Spleen (tissue), 13 donors: ENCODE measurements around the gene YJU2. TPM values are rescaled to one million over a fixed set of nuclear protein-coding genes. Genes with fewer than 3 reads are reported as not detected.

ENCODE experiments used
- DNase-seq: peaks from one replicate; pipeline ENCODE4 v3.0.0-alpha.2; 2020
- H3K27ac ChIP-seq, 8 donors: fragments of 200-600 bp; sonication (generic) in 7 of 8; 1 replicate in 4 of 8; 2 replicates in 4 of 8; pipeline versions ENCODE4 v1.5.0 to v1.8.0; 2016 to 2021; ENCODE audit warnings: inconsistent platforms in 4 of 8, mild to moderate bottlenecking in 4 of 8, moderate library complexity in 1 of 8
- H3K27me3 ChIP-seq, 7 donors: fragments of 200-600 bp; sonication (generic) in 6 of 7; replicated peaks in 1 of 7; 1 replicate in 4 of 7; 2 replicates in 3 of 7; pipeline versions ENCODE4 v1.5.0 to v1.8.0; 2016 to 2021; ENCODE audit warnings: inconsistent platforms in 3 of 7, mild to moderate bottlenecking in 1 of 7
- H3K36me3 ChIP-seq, 6 donors: fragments of 200-600 bp; sonication (generic) in 5 of 6; 1 replicate in 4 of 6; 2 replicates in 2 of 6; pipeline versions ENCODE4 v1.5.0 to v1.8.0; 2016 to 2021; ENCODE audit warnings: inconsistent platforms in 2 of 6
- H3K4me1 ChIP-seq, 6 donors: fragments of 200-600 bp; sonication (generic) in 5 of 6; 1 replicate in 3 of 6; 2 replicates in 3 of 6; pipeline versions ENCODE4 v1.5.0 to v1.8.0; 2016 to 2021; ENCODE audit warnings: inconsistent platforms in 3 of 6
- H3K4me3 ChIP-seq, 8 donors: fragments of 200-600 bp; sonication (generic) in 7 of 8; 1 replicate in 4 of 8; 2 replicates in 4 of 8; pipeline versions ENCODE4 v1.5.0 to v1.8.0; 2016 to 2021; ENCODE audit warnings: inconsistent platforms in 4 of 8, mild to moderate bottlenecking in 4 of 8, moderate library complexity in 2 of 8
- H3K9me3 ChIP-seq, 8 donors: fragments of 200-600 bp; sonication (generic) in 7 of 8; 1 replicate in 4 of 8; 2 replicates in 4 of 8; pipeline versions ENCODE4 v1.5.0 to v1.8.0; 2016 to 2021; ENCODE audit warnings: inconsistent platforms in 4 of 8
- CTCF ChIP-seq, 11 experiments: fragments of 200-600 bp in 7 of 11; fragments of 450-650 bp in 4 of 11; sonication (generic) in 4 of 11; IDR thresholded peaks in 8 of 11; conservative IDR thresholded peaks in 3 of 11; 1 replicate in 7 of 11; 2 replicates in 4 of 11; pipeline versions ENCODE4 v1.4.0 to v1.8.0; 2016 to 2021; ENCODE audit warnings: antibody characterized with exemption in 11 of 11, inconsistent platforms in 4 of 11, mild to moderate bottlenecking in 1 of 11
- POLR2A ChIP-seq, 3 donors: fragments of 450-650 bp; IDR thresholded peaks; one replicate each; pipeline ENCODE4 v1.5.1; 2017; ENCODE audit warnings: antibody characterized with exemption in 3 of 3, mild to moderate bottlenecking in 1 of 3
- POLR2AphosphoS5 ChIP-seq, 3 donors: sonication (generic); formaldehyde crosslinking; IDR thresholded peaks; one replicate each; pipeline ENCODE4 v1.5.1; 2017; ENCODE audit warnings: antibody characterized with exemption in 3 of 3
- WGBS, 5 donors: extraction: QIAGEN DNeasy Blood & Tissue Kit in 3 of 5; methylation state at CpG; one replicate each; pipeline versions ENCODE4 v1.1.5 to v1.1.7; 2013 to 2018; 5-methylcytosine and 5-hydroxymethylcytosine counted together
- intact Hi-C: fragments of 100-400 bp; cut with DNase I; formaldehyde crosslinking; loops from one replicate; pipeline ENCODE4 v1.15.0; 2023; ENCODE audit warnings: low total_unique reads
- long read RNA-seq, 2 donors: transcript quantifications; one replicate each; lab custom pipeline, GENCODE V29; 2026
- polyA plus RNA-seq, 3 donors: library from polyadenylated mRNA; stranded (reverse); fragments of 200-250 nt; gene quantifications; one replicate each; pipeline ENCODE4 v1.2.1, GENCODE V29; 2013
- total RNA-seq, 7 donors: library from RNA; depleted of rRNA in 3 of 7; stranded (reverse); fragments of >200 nt in 3 of 7; fragmentation: NEBNext Ultra II Directional in 4 of 7; extraction: Animal tissue kit (Norgen Biotek cat#: 25700) in 4 of 7; gene quantifications; one replicate each; pipeline versions ENCODE4 v1.1.0 to v1.2.1, GENCODE V29; 2016 to 2021
- donor health status: healthy with polysubstance abuse.
- donor health status: DM: no; HTN: no; CAD: no; lungs with moderate emphysema.
- donor health status: DM: no; HTN: no; CAD: no.
- donor health status: Bipolar disorder and iron deficiency.
- donor health status: healthy.
- donor health status: DM: no; HTN: no; CAD: no.
- donor health status: DM: yes; HTN: yes; CAD: no.

The YJU2 gene
- 10 to 100 TPM; 17.4 to 23.3 (median 21.2) TPM for total RNA-seq
- 10 to 100 TPM; 27.0 to 34.0 (median 27.5) TPM for polyA plus RNA-seq
- long read RNA-seq, donor 1, transcript YJU2-201 (8 exons, 1,434 nt): major isoform, 5 of 5 reads
- long read RNA-seq, donor 1, partial matches to known transcripts: 0 of 5 reads
- long read RNA-seq, donor 1, other reads (novel, unspliced or antisense): 0 of 5 reads
- long read RNA-seq, donor 2, transcript YJU2-201 (8 exons, 1,434 nt): major isoform, 7 of 7 reads
- long read RNA-seq, donor 2, partial matches to known transcripts: 0 of 7 reads
- long read RNA-seq, donor 2, other reads (novel, unspliced or antisense): 0 of 7 reads

- Histone ChIP-seq H3K4me1 (peaks cover 0 to 22% (median 18%) of the 10 kb centered on the region in 6 donors), H3K27me3 (no peaks in the 10 kb centered on the region), H3K27ac (peak within 1 kb of the TSS; percentile 94 to 99 (median 96)), H3K4me3 (peak within 1 kb of the TSS; percentile 37 to 77 (median 58)), H3K36me3 (peaks cover 5 to 39% (median 33%) of the 10 kb centered on the region in 6 donors), H3K9me3 (peaks cover 0 to 9% (median 6%) of the 10 kb centered on the region in 8 donors)
- intact Hi-C loops: no loop called here
- TF ChIP-seq CTCF (IDR thresholded peaks at IDR 0.05 in 8 of 11, conservative IDR thresholded peaks at IDR 0.05 in 3 of 11) (peak in 9 of 11 experiments; percentile 12 to 59 (median 47)), POLR2AphosphoS5 (IDR thresholded peaks at IDR 0.05) (peak; percentile 60 to 87 (median 82)), POLR2A (IDR thresholded peaks at IDR 0.05) (peak in 1 of 3 donors; percentile 82)
- WGBS, 5 donors: 0 to 1% (median 1%) methylated on average over 37 to 45 of the region's 45 CpGs
- DNase-seq: peak; percentile 98
Observed at GRCh38 chr19:4246767-4247593, at the start of gene YJU2. YJU2 (plus strand) TSS chr19:4247080; CDS start chr19:4247147, 67 bp downstream.

GRCh38 chr19:4197228-4197624 is 49.7 kb upstream of the YJU2 start:
- H3K4me1 ChIP-seq: peaks cover 0 to 11% (median 5%) of the 10 kb centered on the region in 6 donors
- no peaks in the 10 kb centered on the region for H3K9me3 ChIP-seq
- TF ChIP-seq CTCF (IDR thresholded peaks at IDR 0.05 in 8 of 11, conservative IDR thresholded peaks at IDR 0.05 in 3 of 11): no peak
- H3K27ac ChIP-seq: no peak overlapping the region
- intact Hi-C loops: no loop called here
- H3K36me3 ChIP-seq: no peaks in the 10 kb centered on the region
- H3K27me3 ChIP-seq: peaks cover 0 to 85% (median 37%) of the 10 kb centered on the region in 7 donors
- no peak for DNase-seq
- WGBS, 5 donors: 81 to 90% (median 85%) methylated on average over 5 of the region's 5 CpGs
- no peak overlapping the region for H3K4me3 ChIP-seq

- H3K4me3 ChIP-seq: no peak overlapping the region
- 17 to 27% (median 25%) methylated on average over 41 to 69 of the region's 70 CpGs for WGBS, 5 donors
- TF ChIP-seq CTCF (IDR thresholded peaks at IDR 0.05 in 8 of 11, conservative IDR thresholded peaks at IDR 0.05 in 3 of 11) (no peak), POLR2A (IDR thresholded peaks at IDR 0.05) (no peak), POLR2AphosphoS5 (IDR thresholded peaks at IDR 0.05) (no peak)
- DNase-seq: no peak
- H3K36me3 ChIP-seq: no peaks in the 10 kb centered on the region
- no peak overlapping the region for H3K27ac ChIP-seq
- H3K9me3 ChIP-seq: no peaks in the 10 kb centered on the region
- H3K4me1 ChIP-seq: peaks cover 0 to 11% (median 5%) of the 10 kb centered on the region in 6 donors
- H3K27me3 ChIP-seq: peaks cover 0 to 79% (median 37%) of the 10 kb centered on the region in 7 donors
- intact Hi-C loops: no loop called here
Observed at GRCh38 chr19:4197625-4198466, 49.0 kb upstream of the YJU2 start.
